Endothelial cell of umbilical vein (primary cell): ENCODE measurements around the gene CHST11. TPM values are rescaled to one million over a fixed set of nuclear protein-coding genes. Genes with fewer than 3 reads are reported as not detected.

Experiments used
- BruUV-seq: library from RNA; stranded (reverse); fragments of 400-500 nt; replicated peaks from 2 replicates; lab custom pipeline; 2021; lab: Mats Ljungman, UMichigan
- CTCF ChIA-PET: fragments of 300-600, 350-600 bp; sonication (Branson Sonifier 250); formaldehyde crosslinking; loops from one replicate; lab custom pipeline; 2021; ENCODE audit warnings: antibody characterized with exemption, inconsistent platforms; lab: Charles Lee
- POLR2A ChIA-PET: fragments of 300-600, 350-600 bp; sonication (Branson Sonifier 250); formaldehyde crosslinking; loops from one replicate; lab custom pipeline; 2021; ENCODE audit warnings: antibody characterized with exemption, inconsistent platforms; lab: Charles Lee
- DNase-seq: peaks from one replicate; pipeline ENCODE4 v3.0.0-alpha.2; 2011; ENCODE audit warnings: low read depth, low spot score
- FAIRE-seq: peaks from 2 replicates; lab custom pipeline; 2011; peaks lifted over from hg19 to GRCh38; lab: Jason Lieb, UNC
- H2AFZ ChIP-seq: 2 replicates; pipeline ENCODE4 v1.6.0; 2012; ENCODE audit warnings: low read depth, low read length, control low read depth, inconsistent platforms
- H3K27ac ChIP-seq: 2 replicates; pipeline ENCODE4 v1.5.1; 2011; ENCODE audit warnings: low read depth, mild to moderate bottlenecking, control low read depth, low read length, moderate library complexity; ENCODE audit not compliant: insufficient read depth
- H3K27me3 ChIP-seq, 2 experiments: 2 replicates each; pipeline versions ENCODE4 v1.6.0 to v1.6.1; 2011; ENCODE audit warnings: low read length in 2 of 2, mixed read lengths in 1 of 2; ENCODE audit not compliant: control insufficient read depth in 2 of 2, insufficient read depth in 2 of 2
- H3K36me3 ChIP-seq, 2 experiments: 2 replicates in 1 of 2; 3 replicates in 1 of 2; pipeline ENCODE4 v1.5.1; 2011; ENCODE audit warnings: low read length in 2 of 2, mild to moderate bottlenecking in 1 of 2, moderate library complexity in 1 of 2; ENCODE audit not compliant: control insufficient read depth in 2 of 2, insufficient read depth in 2 of 2; ENCODE audit errors: extremely low read depth in 1 of 2
- H3K4me1 ChIP-seq: 3 replicates; pipeline ENCODE4 v1.5.1; 2011; ENCODE audit warnings: mild to moderate bottlenecking, low read length; ENCODE audit not compliant: control insufficient read depth, insufficient read depth; ENCODE audit errors: extremely low read depth
- H3K4me2 ChIP-seq: 2 replicates; pipeline ENCODE4 v1.6.1; 2011; ENCODE audit warnings: low read length, control low read depth, mixed read lengths; ENCODE audit not compliant: insufficient read depth
- H3K4me3 ChIP-seq, 3 experiments: fragments of 200-600 bp in 1 of 3; sonication (generic), shearing (Covaris generic) in 1 of 3; replicated peaks in 1 of 3; 2 replicates each; pipeline ENCODE4 v1.5.1; 2011 to 2016; ENCODE audit warnings: control low read depth in 3 of 3, low read length in 3 of 3, mild to moderate bottlenecking in 2 of 3, inconsistent platforms in 1 of 3, low read depth in 1 of 3, moderate library complexity in 1 of 3; ENCODE audit not compliant: insufficient read depth in 1 of 3
- H3K79me2 ChIP-seq: 2 replicates; pipeline ENCODE4 v1.6.0; 2012; ENCODE audit warnings: low read length, inconsistent platforms; ENCODE audit not compliant: control insufficient read depth, insufficient read depth
- H3K9ac ChIP-seq: replicated peaks from 2 replicates; pipeline ENCODE3; 2011; ENCODE audit warnings: low read length, control low read depth; ENCODE audit not compliant: insufficient read depth; ENCODE audit errors: extremely low read depth
- H3K9me1 ChIP-seq: replicated peaks from 3 replicates; pipeline ENCODE4 v1.6.0; 2011; ENCODE audit warnings: mild to moderate bottlenecking, low read length; ENCODE audit not compliant: control insufficient read depth, insufficient read depth; ENCODE audit errors: extremely low read depth
- H3K9me3 ChIP-seq: replicated peaks from 2 replicates; pipeline ENCODE4 v1.5.1; 2012; ENCODE audit warnings: low read length, inconsistent platforms; ENCODE audit not compliant: control insufficient read depth, insufficient read depth
- H4K20me1 ChIP-seq: replicated peaks from 2 replicates; pipeline ENCODE3; 2011; ENCODE audit warnings: mild to moderate bottlenecking, low read length; ENCODE audit not compliant: control insufficient read depth, insufficient read depth; ENCODE audit errors: extremely low read depth
- EZH2 ChIP-seq: IDR thresholded peaks from 2 replicates; pipeline ENCODE4 v1.6.1; 2012; ENCODE audit warnings: borderline replicate concordance, low read depth, mild to moderate bottlenecking, moderate library complexity, low read length, inconsistent platforms; ENCODE audit not compliant: severe bottlenecking
- FOS ChIP-seq: IDR thresholded peaks from 2 replicates; pipeline ENCODE4 v1.6.1; 2011; ENCODE audit warnings: mild to moderate bottlenecking, low read length, moderate library complexity, borderline replicate concordance; ENCODE audit not compliant: insufficient read depth
- GATA2 ChIP-seq: IDR thresholded peaks from 2 replicates; pipeline ENCODE4 v1.7.0; 2011; ENCODE audit warnings: low read depth, mild to moderate bottlenecking, moderate library complexity, mixed read lengths, low read length; ENCODE audit not compliant: insufficient read length, insufficient read depth
- JUN ChIP-seq: IDR thresholded peaks from 2 replicates; pipeline ENCODE4 v1.6.1; 2011; ENCODE audit warnings: borderline replicate concordance, low read depth; ENCODE audit not compliant: insufficient read length, insufficient read depth
- MYC ChIP-seq: IDR thresholded peaks from one replicate; pipeline ENCODE4 v1.6.1; 2011; ENCODE audit warnings: mild to moderate bottlenecking, low read depth, low read length
- POLR2A ChIP-seq: IDR thresholded peaks from 2 replicates; pipeline ENCODE4 v1.6.1; 2012; ENCODE audit warnings: low read depth, mild to moderate bottlenecking, control low read depth, low read length
- POLR2AphosphoS5 ChIP-seq: IDR thresholded peaks from 2 replicates; pipeline ENCODE4 v1.6.1; 2012; ENCODE audit warnings: low read depth, mild to moderate bottlenecking, control low read depth, low read length, moderate library complexity; ENCODE audit not compliant: insufficient read depth
- dilution Hi-C: fragments of 300-500 bp; cut with MboI; formaldehyde crosslinking; loops from one replicate; pipeline ENCODE4 v1.15.0; 2019; ENCODE audit warnings: low sequenced_read_pairs; ENCODE audit not compliant: extremely low pct_ligation_motif_present
- intact Hi-C: fragments of 100-400 bp; cut with micrococcal nuclease; formaldehyde crosslinking; loops from one replicate; pipeline ENCODE4 v1.10.0; 2022
- polyA plus RNA-seq, 4 experiments: library from polyadenylated mRNA; depleted of rRNA in 3 of 4; stranded (reverse) in 3 of 4; unstranded in 1 of 4; fragments of >200 nt; gene quantifications; 2 replicates each; pipeline versions ENCODE4 v1.2.1 to v1.2.3, GENCODE V29; 2011 to 2012; ENCODE audit warnings: missing spikeins in 1 of 4
- total RNA-seq: library from RNA; stranded (reverse); gene quantifications from 2 replicates; pipeline ENCODE4 v1.2.3, GENCODE V29; 2021
- TF ChIP-seq, protein P1 (sequence below), 2 donors: IDR thresholded peaks; 1 replicate in 1 of 2; 2 replicates in 1 of 2; pipeline ENCODE4 v1.5.1; 2011; ENCODE audit warnings: low read length in 2 of 2, mild to moderate bottlenecking in 2 of 2, moderate library complexity in 2 of 2, control low read depth in 1 of 2, inconsistent platforms in 1 of 2, low read depth in 1 of 2; ENCODE audit not compliant: insufficient read depth in 1 of 2; ENCODE audit errors: extremely low read depth in 1 of 2
- TF ChIP-seq, protein P2 (sequence below): IDR thresholded peaks from 2 replicates; pipeline ENCODE4 v1.6.1; 2011; ENCODE audit not compliant: insufficient read depth, insufficient read length

CHST11 gene
- total and polyA plus RNA-seq, 2 donors (not counting 3 experiments of a cell fraction or from before 2014, with no cell fraction given): 19.7 to 20.9 TPM

DNA sequence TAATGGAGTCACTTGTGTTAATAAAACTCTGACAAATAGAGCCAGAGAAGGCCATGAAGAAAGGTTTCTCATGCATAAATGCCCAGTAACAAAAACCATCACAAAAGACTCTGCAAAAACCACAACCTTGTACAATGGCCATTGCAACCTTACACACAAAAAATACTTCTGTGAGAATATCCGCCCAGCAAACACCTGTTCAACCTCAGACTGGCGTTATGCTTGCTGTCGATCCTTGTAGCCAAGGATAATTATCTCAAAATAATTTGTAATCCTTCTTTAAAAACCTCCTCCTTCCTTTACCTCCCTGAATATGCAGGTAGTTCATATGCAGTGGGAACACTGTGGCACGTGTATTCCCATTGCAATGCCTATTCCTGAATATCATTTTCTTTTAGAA is 344.3 kb downstream of the CHST11 start:
- Histone ChIP-seq H3K79me2 (no peaks in the 10 kb centered on the region), H2AFZ (no peak overlapping the region), H3K27ac (no peak overlapping the region), H3K9me3 (no peaks in the 10 kb centered on the region), H3K4me2 (no peak overlapping the region), H3K4me3 (no peak overlapping the region), H4K20me1 (no peaks in the 10 kb centered on the region), H3K36me3 (no peaks in the 10 kb centered on the region), H3K9ac (no peak overlapping the region), H3K27me3 (no peaks in the 10 kb centered on the region), H3K9me1 (no peaks in the 10 kb centered on the region), H3K4me1 (peaks cover 8% of the 10 kb centered on the region)
- no TSS peak for BruUV-seq
- intact Hi-C loops (no loop called here), dilution Hi-C loops (no loop called here)
- CTCF ChIA-PET: no interaction called here
- POLR2A ChIA-PET: no interaction called here
- DNase-seq (no peak), FAIRE-seq (no peak)
- TF ChIP-seq FOS: no peak
- no peak for TF ChIP-seq JUN
- TF ChIP-seq, protein P1, sequence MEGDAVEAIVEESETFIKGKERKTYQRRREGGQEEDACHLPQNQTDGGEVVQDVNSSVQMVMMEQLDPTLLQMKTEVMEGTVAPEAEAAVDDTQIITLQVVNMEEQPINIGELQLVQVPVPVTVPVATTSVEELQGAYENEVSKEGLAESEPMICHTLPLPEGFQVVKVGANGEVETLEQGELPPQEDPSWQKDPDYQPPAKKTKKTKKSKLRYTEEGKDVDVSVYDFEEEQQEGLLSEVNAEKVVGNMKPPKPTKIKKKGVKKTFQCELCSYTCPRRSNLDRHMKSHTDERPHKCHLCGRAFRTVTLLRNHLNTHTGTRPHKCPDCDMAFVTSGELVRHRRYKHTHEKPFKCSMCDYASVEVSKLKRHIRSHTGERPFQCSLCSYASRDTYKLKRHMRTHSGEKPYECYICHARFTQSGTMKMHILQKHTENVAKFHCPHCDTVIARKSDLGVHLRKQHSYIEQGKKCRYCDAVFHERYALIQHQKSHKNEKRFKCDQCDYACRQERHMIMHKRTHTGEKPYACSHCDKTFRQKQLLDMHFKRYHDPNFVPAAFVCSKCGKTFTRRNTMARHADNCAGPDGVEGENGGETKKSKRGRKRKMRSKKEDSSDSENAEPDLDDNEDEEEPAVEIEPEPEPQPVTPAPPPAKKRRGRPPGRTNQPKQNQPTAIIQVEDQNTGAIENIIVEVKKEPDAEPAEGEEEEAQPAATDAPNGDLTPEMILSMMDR (IDR thresholded peaks at IDR 0.05; ENCODE audit: extremely low read depth in 1 of 2, insufficient read depth in 1 of 2, low read depth in 1 of 2, low read length in 2 of 2): no peak
- TF ChIP-seq POLR2A: no peak
- TF ChIP-seq, protein P2, sequence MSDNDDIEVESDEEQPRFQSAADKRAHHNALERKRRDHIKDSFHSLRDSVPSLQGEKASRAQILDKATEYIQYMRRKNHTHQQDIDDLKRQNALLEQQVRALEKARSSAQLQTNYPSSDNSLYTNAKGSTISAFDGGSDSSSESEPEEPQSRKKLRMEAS: no peak
- no peak for TF ChIP-seq GATA2
- no peak for TF ChIP-seq EZH2
- TF ChIP-seq MYC: no peak
- no peak for TF ChIP-seq POLR2AphosphoS5
